DOHH2 (cell line): ENCODE data around the gene LRP8.
"Not testable (repeated sequence)": the region's sequence is repeated elsewhere in the genome, so short reads cannot be mapped to it uniquely, and the experiment has no call there.

Source experiments
- H3F3A ChIP-seq: fragments of 200-600 bp; sonication (generic), shearing (Covaris generic); 2 replicates; pipeline ENCODE4 v1.6.0; 2016; ENCODE audit warnings: antibody characterized with exemption, mild to moderate bottlenecking; ENCODE audit not compliant: control insufficient read depth, insufficient read depth
- H3K27ac ChIP-seq: fragments of 200-600 bp; sonication (generic); 2 replicates; pipeline ENCODE4 v1.5.1; 2014; ENCODE audit warnings: low read depth, mild to moderate bottlenecking, low read length, moderate library complexity
- H3K27me3 ChIP-seq: fragments of 200-600 bp; sonication (generic); 2 replicates; pipeline ENCODE4 v1.6.1; 2014; ENCODE audit warnings: mild to moderate bottlenecking, low read length, mixed read lengths; ENCODE audit not compliant: control insufficient read depth
- H3K36me3 ChIP-seq: fragments of 200-600 bp; sonication (generic); 2 replicates; pipeline ENCODE4 v1.6.1; 2014; ENCODE audit warnings: mild to moderate bottlenecking, low read length, moderate library complexity, mixed read lengths; ENCODE audit not compliant: control insufficient read depth
- H3K4me1 ChIP-seq: fragments of 200-600 bp; sonication (generic); 2 replicates; pipeline ENCODE4 v1.6.1; 2014; ENCODE audit warnings: mild to moderate bottlenecking, low read length, mixed read lengths; ENCODE audit not compliant: control insufficient read depth
- H3K4me2 ChIP-seq: fragments of 200-600 bp; sonication (generic); 2 replicates; pipeline ENCODE4 v1.6.0; 2014; ENCODE audit warnings: mild to moderate bottlenecking, low read length, moderate library complexity
- H3K4me3 ChIP-seq: fragments of 200-600 bp; sonication (generic); 2 replicates; pipeline ENCODE4 v1.5.1; 2014; ENCODE audit warnings: mild to moderate bottlenecking, low read length, mixed read lengths
- H3K79me2 ChIP-seq: fragments of 200-600 bp; sonication (generic); 2 replicates; pipeline ENCODE4 v1.6.1; 2014; ENCODE audit warnings: mild to moderate bottlenecking, low read length, mixed read lengths; ENCODE audit not compliant: control insufficient read depth
- H3K9me2 ChIP-seq: fragments of 200-600 bp; sonication (generic); replicated peaks from 2 replicates; pipeline ENCODE4 v1.6.1; 2014; ENCODE audit warnings: mild to moderate bottlenecking, low read length, mixed read lengths; ENCODE audit not compliant: control insufficient read depth
- H3K9me3 ChIP-seq: fragments of 200-600 bp; sonication (generic); 2 replicates; pipeline ENCODE4 v1.6.1; 2014; ENCODE audit warnings: antibody characterized with exemption, low read length, mixed read lengths; ENCODE audit not compliant: control insufficient read depth, insufficient read depth
- H4K20me1 ChIP-seq: fragments of 200-600 bp; sonication (generic); 2 replicates; pipeline ENCODE4 v1.6.0; 2014; ENCODE audit warnings: low read depth, mild to moderate bottlenecking, antibody characterized with exemption, low read length, moderate library complexity; ENCODE audit not compliant: control insufficient read depth, insufficient read depth
- EZH2phosphoT487 ChIP-seq: fragments of 200-600 bp; sonication (generic); IDR thresholded peaks from 2 replicates; pipeline ENCODE4 v1.6.1; 2017; ENCODE audit warnings: borderline replicate concordance, mild to moderate bottlenecking, antibody characterized with exemption, low read length, moderate library complexity, mixed read lengths
- TF ChIP-seq, protein P1 (sequence below): fragments of 200-600 bp; sonication (generic); IDR thresholded peaks from one replicate; pipeline ENCODE4 v1.5.1; 2014; ENCODE audit warnings: antibody characterized with exemption, mild to moderate bottlenecking, low read depth, low read length; ENCODE audit not compliant: poor library complexity, severe bottlenecking

LRP8 gene

DNA sequence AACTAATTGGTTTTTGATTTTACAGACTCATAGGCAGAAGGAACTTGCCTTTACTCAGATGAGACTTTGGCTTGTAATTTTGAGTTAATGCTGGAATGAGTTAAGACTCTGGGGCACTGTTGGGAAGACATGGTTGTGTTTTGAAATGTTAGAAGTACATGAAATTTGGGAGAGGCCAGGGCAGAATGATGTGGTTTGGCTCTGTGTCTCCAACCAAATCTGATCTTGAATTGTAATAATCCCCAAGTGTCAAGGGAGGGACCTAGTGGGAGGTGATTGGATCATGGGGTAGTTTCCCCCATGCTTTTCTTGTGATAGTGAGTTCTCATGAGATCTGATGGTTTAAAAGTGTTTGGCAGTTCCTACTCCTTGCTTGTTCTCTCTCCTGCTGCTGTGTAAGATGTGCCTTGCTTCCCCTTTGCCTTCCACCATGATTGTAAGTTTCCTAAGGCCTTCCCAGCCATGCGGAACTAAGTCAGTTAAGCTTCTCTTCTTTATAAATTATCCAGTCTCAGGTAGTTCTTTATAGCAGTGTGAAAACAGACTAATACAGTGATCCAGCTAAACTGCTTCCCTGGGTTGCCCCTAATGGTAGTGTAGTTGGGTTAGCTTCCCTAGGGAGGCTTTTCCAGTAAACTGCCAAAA, 121.0 kb downstream of the LRP8 start:
- Histone ChIP-seq H3K4me1 (no peaks in the 10 kb centered on the region), H3K4me2 (no peak overlapping the region), H3K9me2 (no peaks in the 10 kb centered on the region), H3K79me2 (0 out of 2 replicates have a peak, but pooled peaks cover 3% of the 10 kb centered on the region), H3K27ac (no peak overlapping the region), H3K9me3 (peaks cover 22% of the 10 kb centered on the region), H3K27me3 (no peaks in the 10 kb centered on the region), H3F3A (no peaks in the 10 kb centered on the region), H4K20me1 (no peaks in the 10 kb centered on the region), H3K4me3 (no peak overlapping the region), H3K36me3 (peaks cover 87% of the 10 kb centered on the region)
- TF ChIP-seq EZH2phosphoT487: no peak
- TF ChIP-seq, protein P1, sequence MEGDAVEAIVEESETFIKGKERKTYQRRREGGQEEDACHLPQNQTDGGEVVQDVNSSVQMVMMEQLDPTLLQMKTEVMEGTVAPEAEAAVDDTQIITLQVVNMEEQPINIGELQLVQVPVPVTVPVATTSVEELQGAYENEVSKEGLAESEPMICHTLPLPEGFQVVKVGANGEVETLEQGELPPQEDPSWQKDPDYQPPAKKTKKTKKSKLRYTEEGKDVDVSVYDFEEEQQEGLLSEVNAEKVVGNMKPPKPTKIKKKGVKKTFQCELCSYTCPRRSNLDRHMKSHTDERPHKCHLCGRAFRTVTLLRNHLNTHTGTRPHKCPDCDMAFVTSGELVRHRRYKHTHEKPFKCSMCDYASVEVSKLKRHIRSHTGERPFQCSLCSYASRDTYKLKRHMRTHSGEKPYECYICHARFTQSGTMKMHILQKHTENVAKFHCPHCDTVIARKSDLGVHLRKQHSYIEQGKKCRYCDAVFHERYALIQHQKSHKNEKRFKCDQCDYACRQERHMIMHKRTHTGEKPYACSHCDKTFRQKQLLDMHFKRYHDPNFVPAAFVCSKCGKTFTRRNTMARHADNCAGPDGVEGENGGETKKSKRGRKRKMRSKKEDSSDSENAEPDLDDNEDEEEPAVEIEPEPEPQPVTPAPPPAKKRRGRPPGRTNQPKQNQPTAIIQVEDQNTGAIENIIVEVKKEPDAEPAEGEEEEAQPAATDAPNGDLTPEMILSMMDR: no peak

DNA sequence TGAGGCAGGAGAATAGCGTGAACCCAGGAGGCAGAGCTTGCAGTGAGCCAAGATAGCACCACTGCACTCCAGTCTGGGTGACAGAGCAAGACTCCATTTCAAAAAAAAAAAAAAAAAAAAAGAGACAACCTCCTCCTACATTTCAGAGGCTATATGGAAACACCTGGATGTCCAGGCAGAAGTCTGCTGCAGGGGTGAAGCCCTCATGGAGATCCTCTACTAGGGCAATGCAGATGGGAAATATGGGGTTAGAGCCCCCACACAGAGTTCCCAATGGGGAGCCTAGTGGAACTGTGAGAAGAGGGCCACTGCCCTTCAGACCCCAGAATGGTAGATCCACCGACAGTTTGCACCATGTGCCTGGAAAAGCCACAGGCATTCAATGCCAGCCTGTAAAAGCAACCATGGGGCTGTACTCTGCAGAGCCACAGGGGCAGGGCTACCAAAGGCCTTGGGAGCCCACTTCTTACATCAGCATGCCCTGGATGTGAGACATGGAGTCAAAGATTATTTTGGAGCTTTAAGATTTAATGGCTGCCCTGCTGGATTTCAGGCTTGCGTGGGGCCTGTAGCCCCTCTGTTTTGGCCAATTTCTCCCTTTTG, 121.7 kb downstream of the LRP8 start:
- Histone ChIP-seq H3K9me3 (peaks cover 22% of the 10 kb centered on the region), H3K36me3 (peaks cover 93% of the 10 kb centered on the region)
- H3K4me1 ChIP-seq, H3K4me3 ChIP-seq, H3K4me2 ChIP-seq, H4K20me1 ChIP-seq, H3K79me2 ChIP-seq, H3K27ac ChIP-seq, H3K27me3 ChIP-seq, H3F3A ChIP-seq, H3K9me2 ChIP-seq: not testable (repeated sequence)

DNA sequence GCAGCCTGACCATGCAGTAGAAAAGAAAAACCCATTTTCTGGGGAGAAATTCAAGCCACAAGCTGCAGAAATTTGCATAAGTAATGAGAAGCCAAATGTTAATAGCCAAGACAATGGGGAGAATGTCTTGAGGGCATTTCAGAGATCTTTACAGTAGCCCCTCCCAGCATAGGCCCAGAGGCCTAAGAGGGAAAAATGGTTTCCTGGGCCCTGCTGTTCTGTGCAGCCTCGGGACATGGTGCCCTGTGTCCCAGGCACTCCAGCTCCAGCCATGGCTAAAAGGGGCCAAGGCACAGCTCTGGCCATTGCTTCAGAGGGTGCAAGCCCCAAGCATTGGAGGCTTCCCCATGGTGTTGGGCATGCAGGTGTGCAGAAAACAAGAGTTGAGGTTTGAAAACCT, 122.4 kb downstream of the LRP8 start:
- not testable (repeated sequence) for H3K27ac ChIP-seq, H3K4me2 ChIP-seq, H3K27me3 ChIP-seq, H3K79me2 ChIP-seq, H4K20me1 ChIP-seq, H3F3A ChIP-seq, H3K4me1 ChIP-seq, H3K9me2 ChIP-seq, H3K4me3 ChIP-seq
- Histone ChIP-seq H3K9me3 (peaks cover 22% of the 10 kb centered on the region), H3K36me3 (peaks cover 93% of the 10 kb centered on the region)

DNA sequence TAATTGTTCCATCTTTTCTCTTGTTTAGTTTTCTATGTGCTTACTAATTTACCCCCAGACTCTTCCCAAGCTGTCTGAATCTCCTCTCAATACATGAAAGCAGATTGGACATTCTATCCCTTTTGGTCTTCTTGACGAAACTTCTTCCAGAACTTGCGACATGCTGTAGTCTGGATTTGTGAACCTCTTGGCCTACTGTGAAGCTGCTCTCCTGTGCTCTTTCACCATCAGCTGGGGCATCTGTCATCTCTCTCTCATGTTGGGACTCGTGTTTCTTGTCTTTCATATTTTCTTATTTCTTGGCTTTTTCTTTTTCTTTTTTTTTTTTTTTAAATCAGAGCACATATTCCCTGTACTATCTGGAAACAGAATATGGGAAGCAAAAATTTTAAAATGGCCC, 124.4 kb downstream of the LRP8 start:
- no peak overlapping the region for H3K4me3 ChIP-seq
- H3K9me3 ChIP-seq: peaks cover 22% of the 10 kb centered on the region
- H3K27ac ChIP-seq: no peak overlapping the region
- no peaks in the 10 kb centered on the region for H4K20me1 ChIP-seq
- peaks cover 6% of the 10 kb centered on the region; the same call in 1 of the 2 replicates for H3K79me2 ChIP-seq
- H3K9me2 ChIP-seq: no peaks in the 10 kb centered on the region
- H3F3A ChIP-seq: no peaks in the 10 kb centered on the region
- peaks cover 81% of the 10 kb centered on the region for H3K36me3 ChIP-seq
- H3K4me1 ChIP-seq: peaks cover under 1% of the 10 kb centered on the region; the same call in 1 of the 2 replicates
- H3K27me3 ChIP-seq: no peaks in the 10 kb centered on the region
- TF ChIP-seq EZH2phosphoT487: no peak
- TF ChIP-seq, protein P1: no peak
- H3K4me2 ChIP-seq: no peak overlapping the region
